ENCODE data around the gene PTPRK. TPM values are rescaled to one million over a fixed set of nuclear protein-coding genes. Genes with fewer than 3 reads are reported as not detected.

PTPRK gene
- total RNA-seq, 4 donors from 2014 or later = 26.7 to 47.5 (median 41.4) TPM

DNA sequence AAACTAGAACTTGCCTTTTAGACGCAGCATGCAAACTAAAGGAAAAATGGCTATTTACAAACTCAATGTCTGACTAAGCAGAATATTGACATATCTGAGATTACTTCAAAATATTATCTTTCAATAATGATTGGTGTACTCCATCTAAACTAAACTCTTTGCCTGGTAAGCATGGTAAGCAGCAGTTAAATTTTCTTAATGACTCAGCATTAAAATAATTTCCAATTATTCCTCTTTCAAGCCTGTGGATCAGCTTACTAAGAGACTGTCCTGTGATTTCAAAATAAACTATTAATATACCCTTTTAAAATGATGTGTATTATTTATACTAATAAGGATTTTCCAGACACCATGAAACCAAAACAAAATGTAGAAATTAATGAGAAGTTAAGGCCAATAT lies 392.7 kb downstream of the PTPRK start:
- TF ChIP-seq POLR2A (IDR thresholded peaks at IDR 0.05) = no peak
- TF ChIP-seq, protein P1, sequence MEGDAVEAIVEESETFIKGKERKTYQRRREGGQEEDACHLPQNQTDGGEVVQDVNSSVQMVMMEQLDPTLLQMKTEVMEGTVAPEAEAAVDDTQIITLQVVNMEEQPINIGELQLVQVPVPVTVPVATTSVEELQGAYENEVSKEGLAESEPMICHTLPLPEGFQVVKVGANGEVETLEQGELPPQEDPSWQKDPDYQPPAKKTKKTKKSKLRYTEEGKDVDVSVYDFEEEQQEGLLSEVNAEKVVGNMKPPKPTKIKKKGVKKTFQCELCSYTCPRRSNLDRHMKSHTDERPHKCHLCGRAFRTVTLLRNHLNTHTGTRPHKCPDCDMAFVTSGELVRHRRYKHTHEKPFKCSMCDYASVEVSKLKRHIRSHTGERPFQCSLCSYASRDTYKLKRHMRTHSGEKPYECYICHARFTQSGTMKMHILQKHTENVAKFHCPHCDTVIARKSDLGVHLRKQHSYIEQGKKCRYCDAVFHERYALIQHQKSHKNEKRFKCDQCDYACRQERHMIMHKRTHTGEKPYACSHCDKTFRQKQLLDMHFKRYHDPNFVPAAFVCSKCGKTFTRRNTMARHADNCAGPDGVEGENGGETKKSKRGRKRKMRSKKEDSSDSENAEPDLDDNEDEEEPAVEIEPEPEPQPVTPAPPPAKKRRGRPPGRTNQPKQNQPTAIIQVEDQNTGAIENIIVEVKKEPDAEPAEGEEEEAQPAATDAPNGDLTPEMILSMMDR (IDR thresholded peaks at IDR 0.05) = no peak
- DNase-seq (ENCODE audit: low spot score in 2 of 2) = no peak
- no peak overlapping the region for H3K4me3 ChIP-seq (ENCODE audit: low read depth, poor library complexity, severe bottlenecking)
- intact Hi-C loops (cut with DNase I; ENCODE audit: low total_unique reads) = no loop called here
- WGBS, 2 donors = 97 to 100% methylated on average over 1 of the region's 1 CpG

GRCh38 chr6:128124713-128125112 lies 395.7 kb downstream of the PTPRK start:
- intact Hi-C loops (cut with DNase I; ENCODE audit: low total_unique reads) = no loop called here
- 71 to 82% methylated on average over 1 of the region's 1 CpG for WGBS, 2 donors
- TF ChIP-seq, protein P1 (IDR thresholded peaks at IDR 0.05) = no peak
- no peak for TF ChIP-seq POLR2A (IDR thresholded peaks at IDR 0.05)
- DNase-seq (ENCODE audit: low spot score in 2 of 2) = no peak
- H3K4me3 ChIP-seq (ENCODE audit: low read depth, poor library complexity, severe bottlenecking) = no peak overlapping the region

GRCh38 chr6:128121610-128122009 lies 398.8 kb downstream of the PTPRK start:
- intact Hi-C loops (cut with DNase I; ENCODE audit: low total_unique reads) = no loop called here
- WGBS, 2 donors = 82 to 92% methylated on average over 2 of the region's 2 CpGs
- TF ChIP-seq POLR2A (IDR thresholded peaks at IDR 0.05) = no peak
- TF ChIP-seq, protein P1 (IDR thresholded peaks at IDR 0.05) = no peak
- DNase-seq (ENCODE audit: low spot score in 2 of 2) = no peak
- H3K4me3 ChIP-seq (ENCODE audit: low read depth, poor library complexity, severe bottlenecking) = no peak overlapping the region

GRCh38 chr6:128121190-128121589 lies 399.2 kb downstream of the PTPRK start:
- intact Hi-C loops (cut with DNase I; ENCODE audit: low total_unique reads) = no loop called here
- no peak overlapping the region for H3K4me3 ChIP-seq (ENCODE audit: low read depth, poor library complexity, severe bottlenecking)
- DNase-seq (ENCODE audit: low spot score in 2 of 2) = no peak
- TF ChIP-seq, protein P1 (IDR thresholded peaks at IDR 0.05) = no peak

DNA sequence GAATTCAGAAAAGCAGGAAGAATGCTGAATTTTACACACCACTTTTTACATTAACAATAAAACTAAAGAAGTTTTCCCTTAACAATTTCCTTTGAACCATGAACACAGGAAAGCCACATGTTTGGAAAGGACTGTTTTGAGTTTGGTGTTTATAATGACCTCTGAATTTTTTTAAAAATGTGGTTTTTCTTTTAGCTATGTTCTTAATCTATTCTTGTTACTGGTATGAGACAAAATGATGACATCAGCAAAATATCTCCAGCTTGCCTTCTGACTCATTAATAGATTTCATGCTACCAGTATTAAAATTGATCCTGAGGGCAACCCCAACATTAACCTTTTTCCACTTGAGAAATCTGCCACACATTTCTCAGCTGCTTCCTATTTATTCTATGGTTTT lies 402.0 kb downstream of the PTPRK start:
- no peak for DNase-seq (ENCODE audit: low spot score in 2 of 2)
- intact Hi-C loops (cut with DNase I; ENCODE audit: low total_unique reads) = no loop called here
- no peak overlapping the region for H3K4me3 ChIP-seq (ENCODE audit: low read depth, poor library complexity, severe bottlenecking)
- no peak for TF ChIP-seq POLR2A (IDR thresholded peaks at IDR 0.05)
- TF ChIP-seq, protein P1 (IDR thresholded peaks at IDR 0.05) = no peak

DNA sequence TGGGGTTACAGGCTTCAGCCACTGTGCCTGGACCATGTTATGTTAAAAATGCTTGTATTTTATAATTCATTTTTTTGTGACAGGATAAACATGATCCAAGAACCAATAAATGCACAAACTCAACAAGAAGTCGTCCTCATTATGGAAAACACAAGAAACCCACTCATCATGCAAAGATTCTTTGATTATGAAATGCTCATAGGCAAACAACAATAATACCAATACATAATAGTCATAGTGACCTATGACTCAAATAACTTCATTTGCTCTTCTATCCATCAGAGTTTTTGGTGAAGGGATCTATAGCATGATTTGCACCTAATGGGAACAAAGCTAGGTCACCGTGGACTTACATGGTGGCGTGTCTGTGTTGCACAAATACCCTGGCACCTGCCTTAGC lies 402.5 kb downstream of the PTPRK start:
- intact Hi-C loops (cut with DNase I; ENCODE audit: low total_unique reads) = no loop called here
- H3K4me3 ChIP-seq (ENCODE audit: low read depth, poor library complexity, severe bottlenecking) = no peak overlapping the region
- no peak for TF ChIP-seq POLR2A (IDR thresholded peaks at IDR 0.05)
- TF ChIP-seq, protein P1 (IDR thresholded peaks at IDR 0.05) = no peak
- DNase-seq (ENCODE audit: low spot score in 2 of 2) = no peak
- WGBS, 2 donors = 91 to 94% methylated on average over 3 of the region's 3 CpGs

Data from lower leg skin (tissue), 4 donors.